Stimulated activated CD8-positive, alpha-beta memory T cell treated with anti-CD3 and anti-CD28 coated beads, Interleukin-12 subunit alpha, Interleukin-12 subunit beta, amount 100 ng/mL, for 4 hours (primary cell): ENCODE data around the gene NXPH1.

ENCODE experiments used
- DNase-seq: peaks from one replicate; pipeline ENCODE4 v3.0.0-alpha.2; 2020; ENCODE audit warnings: low read depth

Gene NXPH1

DNA sequence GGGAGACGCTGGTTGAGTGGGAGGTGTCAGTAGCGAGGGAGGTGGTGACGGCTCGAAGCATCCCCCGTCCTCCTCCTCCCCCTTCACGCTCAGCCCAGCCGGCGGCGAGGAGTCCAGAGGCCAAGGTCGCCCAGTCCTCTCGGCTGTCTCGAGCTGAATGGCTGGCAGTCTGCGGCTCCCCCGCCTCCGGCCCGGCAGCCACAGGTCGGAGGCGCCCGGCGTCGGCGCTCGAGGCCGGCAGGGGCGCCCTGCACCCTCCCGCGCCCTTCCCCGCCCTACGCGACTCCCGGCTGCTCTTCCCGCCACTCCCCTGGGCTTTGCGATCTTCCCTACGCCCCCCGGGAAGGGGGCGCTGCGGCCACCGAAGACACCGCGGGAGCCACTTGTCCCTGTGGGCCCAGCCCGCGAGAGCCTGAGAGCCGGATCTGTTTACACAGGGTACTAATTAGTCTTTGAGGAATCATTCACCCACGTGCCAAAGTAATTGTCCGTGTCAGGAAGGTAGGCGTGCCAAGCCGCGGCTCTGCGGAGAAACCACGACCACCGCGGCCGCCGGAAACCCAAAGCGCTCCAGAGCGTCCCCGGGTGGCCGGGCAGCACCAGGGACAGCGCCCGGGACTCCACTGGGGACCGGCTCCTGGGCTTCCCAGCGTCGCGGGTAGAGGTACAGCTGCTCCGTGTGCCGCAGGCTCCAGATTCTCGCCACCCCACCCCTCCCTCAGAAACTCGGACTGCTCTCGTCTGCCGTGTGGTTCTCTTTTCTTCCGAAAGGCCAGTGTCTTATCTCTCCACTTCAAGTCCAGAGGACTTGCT, at the start of gene NXPH1:
TSS of gene NXPH1 (plus strand) at position 133 of the 813 bp plus-strand sequence.
- no peak for DNase-seq

DNA sequence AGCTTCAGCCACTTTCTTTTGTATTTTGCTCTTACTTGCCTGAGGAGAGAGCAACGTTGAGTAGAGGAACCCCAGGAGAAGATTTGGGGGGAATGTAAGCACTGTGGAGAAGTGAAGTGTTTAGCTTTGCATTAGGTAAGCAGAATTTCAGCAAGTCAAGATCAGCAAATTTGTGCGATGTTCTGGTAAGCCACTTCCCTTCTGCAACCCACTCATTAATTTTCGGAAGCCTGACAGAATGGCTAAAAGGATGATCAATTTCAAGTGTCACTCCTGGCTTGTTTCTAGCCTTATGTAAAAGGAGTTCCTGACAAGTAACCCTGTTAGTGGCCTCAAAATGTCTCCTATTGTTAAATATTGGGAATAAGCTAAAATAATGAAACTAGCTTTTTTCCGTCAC, 48.5 kb upstream of the NXPH1 start:
- DNase-seq = no peak

DNA sequence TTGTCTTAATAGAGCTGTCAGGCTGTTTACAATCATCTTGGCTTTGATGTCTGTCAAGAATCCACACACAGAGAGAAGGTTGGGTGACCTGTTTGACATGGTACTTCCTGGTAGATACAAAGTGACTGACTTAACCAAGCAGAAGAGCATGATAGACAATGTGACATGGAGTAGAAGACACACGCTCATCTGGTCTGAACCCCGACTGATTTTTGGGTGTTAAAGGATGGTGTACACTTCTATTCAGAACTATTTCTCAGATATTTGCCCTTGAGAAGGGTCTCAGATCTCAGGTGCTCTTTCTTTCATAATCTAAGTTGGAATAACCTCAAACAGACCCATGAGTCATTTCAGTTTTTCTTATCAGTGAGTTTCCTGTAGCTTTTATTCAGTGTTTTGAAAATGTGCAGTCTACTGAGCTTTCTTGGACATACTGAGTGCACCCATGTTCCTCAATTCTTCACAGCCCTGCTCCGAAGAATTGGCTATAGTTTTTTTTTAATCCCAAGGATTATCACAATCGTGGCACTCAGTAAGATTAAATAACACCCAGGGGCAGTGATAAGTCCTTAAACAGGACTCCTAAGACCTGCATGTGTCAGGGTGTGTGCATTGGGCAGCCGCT, 46.4 kb upstream of the NXPH1 start:
- DNase-seq = no peak

DNA sequence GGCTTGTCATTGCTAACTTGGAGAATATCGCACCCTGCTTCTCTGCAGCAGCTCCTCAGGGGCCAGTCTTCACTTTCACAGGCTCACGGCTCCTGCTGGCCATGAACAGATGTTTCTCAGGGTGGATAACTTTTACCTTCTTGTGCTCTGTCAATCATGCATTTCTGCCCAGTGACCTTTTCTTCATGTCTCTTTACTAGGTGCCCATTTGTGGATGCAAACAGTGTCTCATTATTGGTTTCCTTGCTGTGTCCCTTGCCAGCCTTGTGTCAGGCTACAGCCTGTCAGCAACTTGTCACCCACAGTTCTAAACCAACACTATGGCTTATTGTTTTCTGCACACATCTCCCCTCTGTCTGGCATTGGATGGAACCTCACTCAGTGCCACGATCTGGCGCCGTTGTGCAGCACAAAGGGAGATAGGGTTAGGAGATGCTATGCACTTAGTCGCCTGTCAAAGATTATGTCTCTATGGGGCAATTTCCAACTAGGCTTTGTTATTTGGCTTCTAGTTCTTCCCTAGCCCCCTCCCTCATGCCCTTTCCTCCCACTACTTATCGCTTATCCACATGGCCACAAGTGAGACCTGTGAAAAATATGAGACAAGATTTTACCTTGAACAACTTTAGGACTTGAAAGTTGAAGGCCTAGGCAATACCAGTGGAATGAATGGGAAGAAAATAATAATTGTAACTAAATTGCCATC, 45.7 kb upstream of the NXPH1 start:
- DNase-seq = no peak

DNA sequence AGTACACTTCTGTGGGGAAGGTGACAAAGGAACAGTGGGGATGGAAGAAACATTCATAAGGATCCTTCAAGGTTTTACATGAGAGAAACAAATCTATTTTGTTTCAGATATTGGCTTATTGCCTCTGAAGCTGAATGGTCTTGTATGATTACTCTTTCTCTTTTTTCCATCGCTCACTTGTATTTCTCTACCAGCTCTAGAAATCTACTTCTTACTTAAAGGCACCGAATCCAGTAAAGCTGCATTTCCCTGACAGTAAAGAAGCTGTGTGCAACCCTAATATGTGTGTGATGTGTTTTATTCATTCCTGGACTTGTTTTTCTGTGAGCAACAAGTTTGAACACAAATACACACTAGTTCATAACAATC, 45.2 kb upstream of the NXPH1 start:
- no peak for DNase-seq

DNA sequence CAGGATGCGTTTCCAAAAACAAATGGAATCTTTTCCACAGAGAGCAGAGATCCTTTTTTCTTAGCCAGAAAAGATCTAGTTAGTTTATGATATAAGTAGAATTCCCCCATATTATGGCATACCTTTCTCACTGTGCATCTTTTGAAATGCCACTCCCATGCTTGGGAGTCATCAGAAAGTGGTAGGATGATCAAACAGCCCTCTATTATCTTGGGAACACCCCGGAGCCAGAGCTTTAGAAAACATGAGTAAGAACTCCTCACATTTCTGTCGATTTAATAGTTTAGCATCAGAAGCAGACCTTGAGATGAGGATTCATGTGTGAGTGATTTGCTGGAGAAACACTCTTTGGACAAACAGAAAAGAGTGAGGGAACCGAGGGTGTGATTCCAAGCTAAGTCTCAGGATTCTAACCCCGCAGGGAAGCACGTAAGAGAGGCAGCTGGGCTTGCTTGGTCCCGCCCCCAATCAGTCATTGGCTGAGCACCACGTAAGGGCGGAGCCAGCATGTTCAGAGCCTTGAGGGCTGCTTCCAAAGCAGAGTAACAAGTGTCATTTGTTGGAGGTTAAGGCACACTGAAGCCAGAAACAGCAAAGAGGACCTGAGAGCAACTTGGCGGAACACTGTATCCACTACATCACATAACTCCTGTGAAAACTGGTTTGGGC, 43.7 kb upstream of the NXPH1 start:
- DNase-seq = no peak

DNA sequence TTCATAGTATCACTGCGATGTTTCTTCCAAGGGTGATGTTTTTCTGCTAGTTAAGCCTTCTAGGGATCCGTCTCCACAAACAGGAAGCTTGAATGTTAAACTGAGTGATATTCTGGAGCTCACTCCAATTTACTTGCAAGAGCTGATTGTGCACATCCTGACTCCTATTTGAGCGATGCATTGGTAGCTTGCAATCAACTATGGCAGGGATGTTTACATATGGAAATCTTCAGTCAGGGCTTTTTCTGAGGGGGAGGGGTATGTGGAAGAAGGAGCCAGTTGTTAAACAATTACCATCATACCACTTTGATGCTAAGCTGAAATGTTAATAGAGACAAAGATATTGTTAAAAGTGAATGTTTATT, 43.2 kb upstream of the NXPH1 start:
- no peak for DNase-seq

DNA sequence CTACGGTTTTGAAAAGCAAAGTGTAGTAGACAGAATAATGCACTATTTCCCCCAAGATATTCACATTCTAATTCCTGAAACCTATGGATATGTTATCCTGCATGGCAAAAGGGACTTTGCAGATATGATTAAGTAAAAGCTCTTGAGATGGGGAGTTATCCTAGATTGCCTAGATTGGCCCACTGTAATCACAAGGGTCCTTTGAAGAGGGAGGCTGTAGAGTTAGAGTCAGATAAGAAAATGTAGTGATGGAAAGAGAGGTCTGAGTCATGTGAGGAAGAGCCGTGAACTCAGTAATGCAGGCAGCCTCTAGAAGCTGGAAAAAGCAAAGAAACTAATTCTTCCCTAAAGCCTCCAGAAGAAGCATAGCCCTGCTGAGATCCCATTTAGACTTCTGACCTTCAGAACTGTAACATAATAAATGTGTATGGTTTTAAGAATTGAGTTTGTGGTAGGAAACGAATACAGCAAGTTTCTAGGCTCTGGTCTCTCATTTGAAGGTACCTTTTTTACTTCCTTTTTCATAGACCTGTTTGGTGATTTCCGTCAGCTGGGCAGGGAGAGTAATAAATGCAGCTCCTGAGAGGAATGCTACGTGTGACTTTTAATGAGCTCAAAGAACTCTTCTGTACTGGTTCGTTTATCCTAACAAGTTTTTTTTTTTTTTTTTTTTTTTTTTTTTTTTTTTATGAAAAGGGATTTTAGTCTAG, 41.9 kb upstream of the NXPH1 start:
- DNase-seq = no peak

DNA sequence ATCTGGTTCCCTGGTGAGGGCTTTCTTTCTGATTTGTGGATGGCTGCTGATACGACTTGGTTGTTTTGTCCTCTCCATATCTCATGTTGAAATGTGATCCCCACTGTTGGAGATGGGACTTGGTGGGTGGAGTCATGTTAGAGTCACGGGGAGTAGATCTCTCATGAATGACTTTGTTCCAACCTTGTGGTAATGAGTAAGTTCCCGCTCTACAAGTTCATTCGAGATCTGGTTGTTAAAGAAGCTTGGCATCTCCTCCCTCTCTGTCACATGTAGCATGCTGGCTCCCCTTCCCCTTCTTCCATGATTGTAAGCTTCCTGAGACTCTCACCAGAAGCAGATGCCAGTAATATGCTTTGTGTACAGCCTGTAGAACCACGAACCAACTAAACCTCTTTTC, 37.1 kb upstream of the NXPH1 start:
- DNase-seq = no peak

DNA sequence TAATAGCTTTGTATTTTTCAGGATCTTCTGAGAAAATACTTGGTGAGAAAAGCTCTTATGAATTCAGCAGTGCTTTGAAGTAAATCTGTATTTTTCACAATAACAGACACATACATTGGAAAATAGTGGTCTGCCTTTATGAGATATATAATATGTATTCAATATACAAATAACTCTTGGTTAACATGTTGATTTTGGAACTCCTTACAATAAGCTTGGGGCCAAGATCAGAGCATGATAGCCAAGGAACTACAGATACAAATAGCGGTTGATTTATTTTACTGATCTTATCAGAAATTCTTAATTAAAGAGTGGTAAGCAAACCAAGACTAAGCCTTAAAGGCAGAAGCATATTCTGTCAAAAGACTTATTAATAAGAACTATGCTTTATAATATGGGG, 24.5 kb upstream of the NXPH1 start:
- no peak for DNase-seq

DNA sequence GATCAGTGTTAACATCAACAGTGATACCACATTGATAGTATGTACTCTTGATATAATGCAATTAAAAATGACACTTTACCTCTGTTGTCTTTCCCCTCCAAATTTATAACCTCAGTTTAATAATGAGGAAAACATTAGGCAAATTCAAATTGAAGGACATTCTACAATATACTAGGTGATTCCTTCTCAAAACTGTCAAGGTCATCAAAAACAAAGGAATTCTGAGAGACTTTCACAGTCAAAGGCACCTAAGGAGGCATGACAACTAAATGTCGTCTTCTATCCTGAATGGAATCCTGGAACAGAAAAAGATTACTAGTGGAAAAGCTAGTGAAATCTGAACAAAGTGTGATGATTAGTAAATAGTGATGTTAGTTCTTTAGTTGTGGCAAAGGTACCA, 22.3 kb upstream of the NXPH1 start:
- no peak for DNase-seq

DNA sequence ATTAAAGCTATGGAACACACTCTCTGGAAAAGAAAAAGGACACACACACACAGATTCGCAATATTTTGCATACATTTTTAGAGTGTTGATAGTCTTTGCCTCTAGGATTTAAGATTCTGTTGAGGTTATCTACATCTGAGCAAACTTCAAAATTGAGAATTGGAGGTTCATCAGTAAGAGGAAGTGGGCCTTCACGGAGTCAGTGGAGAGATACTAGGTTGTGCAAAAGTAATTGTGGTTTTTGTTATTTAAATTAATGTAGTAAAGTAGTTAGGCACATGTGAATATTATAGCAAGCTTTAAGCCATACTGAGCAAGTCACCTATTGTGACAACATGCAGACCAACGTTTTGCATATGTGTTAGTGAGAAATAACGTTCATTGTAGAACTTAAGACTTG, 19.8 kb upstream of the NXPH1 start:
- DNase-seq = no peak

DNA sequence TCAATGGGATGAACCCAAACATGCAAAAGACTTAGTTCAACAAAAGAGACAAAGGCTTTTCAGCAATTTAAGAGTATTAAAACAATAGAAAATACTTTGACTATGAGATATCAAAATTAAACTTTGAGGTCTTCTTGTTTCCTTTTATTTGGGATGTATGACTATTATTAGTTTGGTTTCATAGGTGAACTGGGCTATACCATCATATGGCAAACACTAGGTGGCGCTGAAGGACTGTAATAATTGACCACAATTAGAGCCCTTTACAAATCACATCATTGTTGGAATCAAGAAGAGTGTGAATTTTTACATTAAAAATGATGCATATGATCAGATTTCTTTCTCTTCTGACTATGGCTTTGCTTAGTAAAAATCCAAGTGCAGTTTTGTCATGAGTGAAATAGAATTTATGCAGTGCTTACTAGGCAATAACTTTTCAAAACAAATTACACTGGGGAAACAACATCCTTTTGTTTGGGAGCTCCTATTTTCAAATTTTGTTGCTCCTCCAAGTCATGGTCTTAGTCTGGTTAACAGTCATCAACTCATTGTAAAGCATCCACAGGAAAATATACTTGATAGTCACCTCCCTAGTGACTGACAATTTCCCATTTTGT, 14.7 kb upstream of the NXPH1 start:
- DNase-seq = no peak

DNA sequence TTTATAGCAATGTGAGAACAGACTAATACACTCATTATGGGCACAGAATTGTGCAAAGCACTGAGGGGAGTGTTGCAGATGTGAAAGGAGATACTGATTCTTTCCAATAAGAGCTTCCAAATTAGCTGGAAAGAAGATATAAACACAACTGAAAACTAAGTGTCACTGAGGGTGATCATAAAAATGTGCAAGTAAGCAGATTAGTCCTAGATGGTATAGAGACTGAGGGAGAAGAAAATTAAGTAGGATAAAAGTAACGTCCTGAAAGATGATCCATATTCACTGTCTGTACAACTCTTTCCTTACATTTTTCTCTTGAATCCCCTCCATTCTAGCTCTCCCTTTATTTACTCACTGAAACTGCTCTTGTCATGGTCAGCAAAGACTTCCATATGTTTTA, 11.2 kb upstream of the NXPH1 start:
- no peak for DNase-seq

DNA sequence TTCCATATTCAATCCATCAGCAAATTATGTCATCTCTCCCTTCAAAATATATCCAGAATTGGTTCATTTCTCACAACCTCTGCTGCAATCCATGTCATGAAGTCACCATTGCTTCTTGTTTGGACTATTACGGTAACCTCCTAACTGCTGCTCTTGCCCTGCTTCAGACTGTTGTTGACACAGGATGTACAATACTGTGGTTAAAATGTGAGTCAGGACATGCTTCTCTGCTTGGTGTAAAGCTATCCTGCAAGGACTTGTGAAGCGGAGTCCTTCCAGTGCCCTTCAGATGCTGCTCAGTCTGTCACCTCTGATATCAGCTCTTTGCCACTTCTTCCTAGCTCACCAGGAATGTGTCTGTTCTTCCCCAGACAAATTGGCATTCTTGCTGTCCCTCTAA, 10.4 kb upstream of the NXPH1 start:
- DNase-seq = no peak

DNA sequence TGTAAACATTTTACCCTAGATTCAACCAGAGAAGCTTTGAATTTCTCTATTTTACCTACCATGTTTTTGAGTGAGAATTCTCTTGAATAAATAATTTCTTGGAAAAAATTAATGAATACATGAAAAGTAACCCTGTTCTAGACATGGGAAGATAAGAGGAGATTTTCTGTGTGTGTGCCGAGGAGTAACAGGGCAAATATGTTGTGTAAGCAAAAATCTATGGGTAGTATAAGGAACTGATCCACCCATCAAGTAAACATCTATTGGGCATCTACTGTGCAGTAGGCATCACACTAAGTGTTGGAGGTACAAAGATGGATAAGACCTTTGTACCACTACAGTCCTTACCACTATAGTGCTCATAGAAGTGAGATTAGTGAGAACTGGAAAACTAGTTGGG, 8.2 kb upstream of the NXPH1 start:
- no peak for DNase-seq

DNA sequence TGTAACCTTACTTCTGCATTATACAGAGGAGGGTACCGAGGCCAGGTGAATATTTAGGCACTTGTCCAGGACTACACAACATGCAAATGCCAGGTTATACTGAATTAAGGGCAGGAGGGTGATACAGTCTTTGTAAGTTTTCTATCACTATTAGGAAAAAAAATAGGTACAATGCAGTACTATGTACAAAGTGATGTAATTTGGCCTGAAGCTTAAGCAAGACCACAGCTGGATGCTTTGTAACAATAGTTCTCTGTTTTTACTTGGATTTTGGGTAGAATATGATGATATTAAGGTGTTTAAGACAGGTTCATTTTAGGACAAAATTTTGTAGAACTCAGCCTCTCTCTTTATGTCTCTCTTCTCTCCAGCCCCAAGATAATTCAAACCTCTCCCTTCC, 2.8 kb upstream of the NXPH1 start:
- DNase-seq = no peak

DNA sequence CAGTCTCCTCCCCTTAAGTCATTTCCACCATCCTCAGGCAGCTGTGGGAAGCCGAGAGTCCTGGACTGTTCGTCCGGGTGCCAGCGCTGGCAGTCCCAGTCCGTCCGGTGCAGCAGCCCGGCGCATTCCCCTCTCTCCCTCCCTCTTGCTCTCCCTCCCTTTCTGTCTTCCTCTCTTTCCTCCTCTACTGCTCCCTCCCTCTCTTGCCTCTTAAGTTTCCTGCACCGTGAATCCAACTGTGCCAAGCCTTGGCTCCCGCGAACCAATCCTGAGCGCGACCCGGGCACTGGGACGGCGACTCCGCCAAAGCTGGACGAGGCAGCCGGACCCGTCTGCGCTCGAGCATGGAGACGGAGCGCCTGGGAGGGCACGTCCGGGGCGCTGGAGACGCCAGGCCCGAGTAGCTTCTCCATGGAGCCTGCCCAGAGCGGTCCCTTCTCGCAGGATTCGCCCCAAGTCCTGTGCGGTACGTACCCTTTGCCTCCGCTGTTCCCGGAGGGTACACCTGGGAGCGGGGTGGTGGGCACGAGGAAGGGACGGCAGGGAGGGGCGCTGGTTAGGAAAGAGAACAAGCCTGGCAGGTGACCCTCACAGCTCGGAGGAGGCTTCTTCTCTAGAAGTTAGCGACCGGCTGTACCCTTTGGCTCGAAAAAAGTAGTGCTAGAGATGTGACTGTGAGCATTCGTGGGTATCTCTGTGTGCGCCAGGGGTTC, 1.0 kb downstream of the NXPH1 start:
- DNase-seq = no peak

DNA sequence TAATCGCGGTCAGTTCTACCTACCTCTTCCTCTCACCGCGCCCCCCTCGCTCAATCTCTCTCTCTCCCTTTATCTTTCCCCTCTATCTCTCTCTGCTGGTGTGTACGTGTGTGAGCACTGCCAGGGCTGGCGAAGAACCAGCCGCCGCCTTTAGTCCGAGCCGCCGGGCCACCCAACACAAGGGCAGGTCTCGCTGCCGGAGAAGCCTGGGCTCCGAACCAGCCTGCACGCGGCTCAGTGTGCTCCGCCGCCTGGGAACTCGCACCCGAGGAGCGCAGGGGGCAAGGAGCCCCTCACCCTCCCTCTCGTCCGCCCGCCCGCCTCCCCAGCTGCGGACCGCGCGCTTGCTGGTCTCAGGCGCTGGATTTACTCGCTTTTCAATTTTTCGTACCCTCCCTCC, 1.7 kb downstream of the NXPH1 start:
- no peak for DNase-seq

DNA sequence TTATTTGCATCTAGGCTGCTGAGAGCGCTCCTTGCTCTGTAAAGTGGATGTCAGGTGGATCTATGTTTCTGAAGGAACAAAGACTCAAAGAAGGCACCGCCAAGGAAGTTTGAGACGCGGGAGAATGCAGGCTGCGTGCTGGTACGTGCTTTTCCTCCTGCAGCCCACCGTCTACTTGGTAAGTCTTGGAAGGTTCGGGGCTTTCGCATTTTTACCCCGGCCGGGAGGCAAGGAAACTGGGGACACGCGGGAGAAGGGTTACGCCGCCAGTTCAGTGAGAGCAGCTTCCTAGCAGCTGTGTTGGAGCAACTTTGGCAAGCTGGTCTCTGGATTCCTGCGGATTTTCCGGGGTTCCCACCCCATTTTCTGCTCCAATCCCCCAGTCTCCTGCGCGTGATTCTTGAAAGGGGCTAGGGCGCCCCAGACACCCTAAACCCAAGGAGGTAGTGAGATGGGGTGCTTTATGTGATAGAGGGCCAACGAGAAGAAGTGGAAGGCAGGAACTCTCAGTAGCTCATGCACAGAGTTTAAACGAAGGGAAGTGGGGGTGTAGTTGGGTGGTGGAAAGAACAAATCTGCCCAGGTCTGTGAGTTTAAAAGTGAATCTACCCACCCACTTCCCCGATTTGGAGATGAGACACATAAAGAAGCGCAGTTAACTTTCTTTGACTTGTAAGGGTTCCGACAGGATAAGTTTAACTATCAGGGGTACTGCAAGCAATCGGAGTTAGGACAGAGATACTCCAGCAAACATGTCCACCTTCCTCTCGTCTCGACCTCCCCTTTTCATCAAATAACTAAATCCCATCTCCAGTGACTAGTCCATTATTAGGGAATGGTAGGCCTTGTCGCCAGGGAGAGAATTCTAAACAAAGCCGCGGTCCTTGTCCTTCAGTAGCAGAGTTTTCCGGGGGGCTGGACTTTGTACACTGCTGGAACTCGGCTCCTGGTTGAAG, 2.5 kb downstream of the NXPH1 start:
- DNase-seq = no peak
